KOPT-K1 (cell line): Measurements from ENCODE around the gene IRX4.
"Not testable (repeated sequence)": the region's sequence is repeated elsewhere in the genome, so short reads cannot be mapped to it uniquely, and the experiment has no call there.

Experiments used
- H3K27ac ChIP-seq: fragments of 200-600 bp; sonication (generic); 2 replicates; pipeline ENCODE4 v1.5.1; 2016; ENCODE audit warnings: antibody characterized with exemption, mild to moderate bottlenecking, low read depth, low read length; ENCODE audit not compliant: poor library complexity, severe bottlenecking
- H3K36me3 ChIP-seq: fragments of 200-600 bp; sonication (generic); 2 replicates; pipeline ENCODE4 v1.5.1; 2017; ENCODE audit warnings: antibody characterized with exemption, mild to moderate bottlenecking, low read length, moderate library complexity; ENCODE audit not compliant: insufficient read depth
- H3K9me3 ChIP-seq: fragments of 200-600 bp; sonication (generic); 2 replicates; pipeline ENCODE4 v1.5.1; 2017; ENCODE audit warnings: antibody characterized with exemption, low read length, mild to moderate bottlenecking; ENCODE audit not compliant: insufficient read depth, poor library complexity, severe bottlenecking

The IRX4 gene

DNA sequence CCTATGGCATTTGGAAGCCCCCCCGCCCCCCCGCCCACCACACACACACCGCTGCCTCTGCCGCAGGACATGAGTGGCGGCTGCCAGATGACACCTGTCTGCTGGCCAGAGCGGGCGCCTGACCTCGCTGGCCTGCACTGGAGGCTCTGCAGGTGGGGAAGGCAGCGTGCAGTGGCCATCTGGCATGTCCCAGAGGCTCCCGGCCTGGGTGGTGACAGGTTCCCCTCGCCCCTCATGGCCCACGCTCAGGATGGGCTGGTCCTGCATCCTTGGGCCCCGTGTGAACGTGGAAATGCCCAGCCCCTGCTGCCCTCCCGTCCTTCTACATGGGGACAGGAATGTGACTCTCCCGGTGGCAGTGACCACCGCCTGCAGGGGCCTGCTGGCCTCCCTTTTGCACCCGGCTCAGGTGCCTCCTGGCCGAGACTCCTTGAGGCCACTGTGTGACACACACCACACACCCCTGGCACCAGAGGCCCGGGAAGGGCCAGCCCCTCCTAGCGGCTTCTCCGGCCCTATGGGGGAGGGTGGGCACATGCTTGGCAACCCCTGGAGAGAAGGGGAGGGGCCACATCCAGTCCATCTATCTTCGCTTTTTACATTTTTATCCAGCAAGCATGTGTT lies 30.3 kb downstream of the IRX4 start:
- no peak overlapping the region for H3K27ac ChIP-seq
- no peaks in the 10 kb centered on the region for H3K9me3 ChIP-seq
- H3K36me3 ChIP-seq, result no peaks in the 10 kb centered on the region

DNA sequence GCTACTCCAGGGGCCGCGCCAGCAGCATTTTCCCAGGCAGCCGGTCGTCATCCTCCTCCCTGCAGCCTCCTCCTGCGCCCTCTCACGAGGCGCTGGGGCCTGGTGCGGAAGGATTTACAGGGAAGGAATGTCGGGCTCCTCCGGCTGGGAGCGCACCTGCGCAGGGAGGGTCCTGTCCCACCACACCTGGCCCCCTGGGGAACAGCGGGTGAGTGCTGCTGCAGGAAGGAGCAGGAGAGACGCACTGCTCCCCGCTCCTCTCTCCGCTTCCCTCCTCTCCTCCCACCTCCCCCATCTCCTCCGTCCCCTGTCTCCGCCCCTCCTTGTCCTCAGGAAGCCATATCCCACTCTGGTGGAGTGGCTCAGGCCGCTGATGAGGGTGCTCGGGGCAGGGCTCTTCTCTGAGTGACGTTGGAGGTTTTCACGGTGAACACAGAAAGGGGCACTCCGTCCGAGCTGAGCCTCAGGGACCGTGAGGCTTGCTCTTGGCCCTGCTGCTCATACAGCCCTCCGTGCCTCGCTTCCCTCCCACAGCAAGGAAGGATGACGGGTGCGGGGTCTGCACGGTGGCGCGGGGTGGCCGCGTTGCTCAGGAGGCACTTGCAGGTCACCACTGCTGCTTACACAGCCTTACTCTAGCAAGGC lies 31.3 kb downstream of the IRX4 start:
- Histone ChIP-seq H3K9me3 (no peaks in the 10 kb centered on the region), H3K36me3 (no peaks in the 10 kb centered on the region), H3K27ac (no peak overlapping the region)

DNA sequence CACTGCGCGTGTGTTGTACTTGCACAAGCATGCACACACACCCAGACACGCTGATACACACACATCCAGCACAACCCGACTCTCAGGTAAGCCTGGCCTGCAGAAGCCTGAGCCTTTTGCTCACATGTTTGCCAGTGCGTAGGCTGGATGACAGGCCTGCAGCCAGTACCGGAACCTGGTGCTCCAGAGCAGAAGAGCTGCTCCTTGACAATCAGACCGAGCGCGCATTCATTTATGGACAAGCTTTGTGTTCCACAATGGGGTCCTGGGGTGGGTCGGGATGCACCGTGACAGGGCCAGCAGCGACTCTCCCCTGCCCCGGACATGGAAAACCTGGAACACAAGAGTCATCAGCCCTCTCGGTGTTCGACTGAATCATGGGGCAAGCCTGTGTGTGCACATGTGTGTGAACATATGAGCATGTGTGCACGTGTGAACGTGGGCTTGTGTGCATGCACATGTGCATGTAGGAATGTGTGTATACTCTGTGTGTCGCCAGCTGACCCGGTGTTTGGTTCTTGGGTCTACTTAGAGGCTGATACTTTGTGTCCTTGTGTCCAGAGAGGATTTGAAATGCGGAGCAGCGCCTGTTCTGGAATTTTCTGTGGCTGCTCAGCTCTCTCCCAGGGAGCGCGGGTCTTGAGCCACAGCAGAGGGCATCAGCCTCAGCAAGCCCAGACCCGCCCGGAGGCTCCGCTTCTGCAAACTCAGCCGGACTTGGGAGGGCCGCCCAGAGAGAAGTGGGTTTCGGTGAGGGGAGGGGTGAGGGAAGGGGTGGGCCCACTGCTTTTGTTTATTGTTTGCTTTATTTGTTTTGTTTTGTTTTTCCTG lies 32.2 kb downstream of the IRX4 start:
- Histone ChIP-seq H3K9me3 (no peaks in the 10 kb centered on the region), H3K36me3 (no peaks in the 10 kb centered on the region), H3K27ac (no peak overlapping the region)

DNA sequence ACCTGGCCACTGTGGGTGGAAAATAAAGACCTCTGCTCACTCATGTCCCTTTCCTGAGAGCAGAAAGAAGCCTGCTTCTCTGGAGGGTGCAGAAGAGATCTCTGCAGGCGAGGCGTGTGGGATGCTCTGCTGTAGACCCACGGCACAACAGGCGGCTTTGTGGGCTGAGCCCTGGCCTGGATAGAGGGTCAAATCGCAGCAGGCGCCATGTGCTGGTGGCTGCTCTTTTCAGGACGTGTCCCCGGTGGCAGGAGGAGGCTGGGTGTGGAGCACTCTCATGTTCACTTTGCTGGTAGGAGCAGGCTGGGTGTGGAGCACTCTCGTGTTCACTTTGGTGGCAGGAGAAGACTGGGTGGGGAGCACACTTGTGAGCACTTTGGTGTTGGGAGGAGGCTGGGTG lies 35.1 kb downstream of the IRX4 start:
- no peak overlapping the region for H3K27ac ChIP-seq
- no peaks in the 10 kb centered on the region for H3K9me3 ChIP-seq
- H3K36me3 ChIP-seq, result no peaks in the 10 kb centered on the region

DNA sequence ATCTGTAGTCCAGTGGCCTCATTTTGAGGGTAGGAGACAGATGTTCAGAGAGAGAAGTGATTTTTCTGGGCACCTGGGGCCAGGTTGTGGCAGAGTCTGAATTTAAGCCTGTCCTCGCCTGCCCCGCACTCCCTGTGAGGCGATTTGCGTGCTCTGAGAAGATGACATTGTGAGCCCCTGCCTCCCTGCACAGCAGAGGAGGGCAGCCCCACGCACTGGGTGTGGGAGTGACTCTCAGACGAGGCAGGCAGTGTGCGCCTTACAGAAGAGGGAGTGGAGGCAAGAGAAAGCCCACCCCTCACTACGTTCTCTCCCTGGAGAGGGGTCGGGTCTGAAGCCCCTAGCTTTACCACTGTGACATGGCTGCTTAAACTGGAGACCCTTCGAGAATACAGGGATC lies 35.7 kb downstream of the IRX4 start:
- Histone ChIP-seq H3K36me3 (no peaks in the 10 kb centered on the region), H3K27ac (no peak overlapping the region), H3K9me3 (no peaks in the 10 kb centered on the region)

DNA sequence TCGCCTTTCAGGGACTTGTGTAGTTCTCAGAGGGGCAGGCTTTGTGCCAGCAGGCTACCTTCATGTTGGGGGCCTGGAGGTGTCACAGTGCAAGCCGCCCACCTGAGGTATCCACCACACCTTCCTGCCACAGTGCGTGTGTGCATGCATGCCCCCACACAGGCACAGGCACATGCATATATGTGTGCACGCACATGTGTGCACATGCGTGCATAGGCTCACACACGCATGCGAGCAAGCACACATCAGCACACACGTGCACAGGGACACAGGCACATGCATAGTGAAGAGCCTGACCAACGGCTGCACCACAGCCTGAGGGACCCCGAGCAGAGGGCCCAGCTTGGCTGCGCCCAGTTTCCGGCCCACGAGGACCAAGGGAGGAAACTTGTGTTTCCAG lies 36.1 kb downstream of the IRX4 start:
- Histone ChIP-seq H3K9me3 (no peaks in the 10 kb centered on the region), H3K27ac (no peak overlapping the region), H3K36me3 (no peaks in the 10 kb centered on the region)

DNA sequence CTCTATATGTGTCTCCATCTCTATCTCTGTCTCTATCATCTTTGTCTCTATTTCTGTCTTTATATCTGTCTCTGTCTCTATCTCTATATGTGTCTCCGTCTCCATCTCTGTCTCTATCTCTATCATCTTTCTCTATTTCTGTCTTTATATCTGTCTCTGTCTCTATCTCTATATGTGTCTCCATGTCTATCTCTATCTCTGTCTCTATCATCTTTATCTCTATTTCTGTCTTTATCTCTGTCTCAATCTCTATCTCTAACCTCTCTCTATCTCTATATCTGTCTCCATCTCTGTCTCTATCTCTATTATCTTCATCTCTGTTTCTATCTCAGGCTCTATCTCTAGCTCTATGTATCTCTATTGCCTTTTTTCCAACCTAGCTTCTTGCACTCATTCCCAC lies 37.0 kb downstream of the IRX4 start:
- H3K27ac ChIP-seq, result no peak overlapping the region
- H3K36me3 ChIP-seq, result no peaks in the 10 kb centered on the region
- no peaks in the 10 kb centered on the region for H3K9me3 ChIP-seq

DNA sequence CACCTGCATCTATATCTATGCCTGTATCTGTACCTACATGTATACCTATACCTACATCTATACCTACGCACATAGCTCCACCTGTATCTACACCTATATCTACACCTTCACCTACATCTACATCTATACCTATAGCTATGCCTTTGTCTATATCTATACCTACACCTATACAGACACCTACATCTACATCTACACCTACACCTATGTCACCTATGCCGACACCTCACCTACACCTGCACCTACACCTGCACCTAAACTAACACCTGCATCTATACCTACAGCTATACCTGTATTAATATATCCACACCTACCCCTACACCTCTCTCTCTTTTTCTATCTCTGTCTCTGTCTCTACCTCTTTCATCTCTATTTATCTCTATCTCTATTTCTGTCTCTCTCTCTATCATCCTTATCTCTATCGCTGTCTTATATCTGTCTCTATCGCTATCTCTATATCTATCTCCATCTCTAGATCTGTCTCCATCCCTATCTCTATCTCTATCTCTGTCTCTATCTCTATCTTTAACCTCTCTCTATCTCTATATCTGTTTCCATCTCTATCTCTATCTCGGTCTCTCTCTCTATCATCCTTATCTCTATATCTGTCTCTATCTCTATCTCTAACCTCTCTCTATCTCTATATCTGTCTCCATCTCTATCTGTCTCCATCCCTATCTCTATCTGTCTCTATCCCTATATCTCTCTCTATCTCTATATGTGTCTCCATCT lies 37.9 kb downstream of the IRX4 start:
- Histone ChIP-seq H3K9me3 (no peaks in the 10 kb centered on the region), H3K36me3 (no peaks in the 10 kb centered on the region)

DNA sequence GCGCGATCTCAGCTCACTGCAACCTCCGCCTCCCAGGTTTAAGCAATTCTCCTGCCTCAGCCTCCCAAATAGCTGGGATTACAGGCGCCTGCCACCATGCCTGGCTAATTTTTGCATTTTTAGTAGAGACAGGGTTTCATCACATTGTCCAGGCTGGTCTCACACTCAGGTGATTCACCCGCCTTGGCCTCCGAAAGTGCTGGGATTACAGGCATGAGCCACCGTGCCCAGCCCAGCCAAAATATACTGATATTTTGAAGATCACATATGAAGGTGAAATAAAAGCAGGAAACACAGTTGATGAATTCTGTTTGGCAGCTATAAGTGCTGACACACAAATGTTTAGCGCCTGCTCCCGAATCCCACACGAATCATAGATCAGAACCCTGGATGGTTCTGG lies 39.0 kb downstream of the IRX4 start:
- not testable (repeated sequence) for H3K9me3 ChIP-seq, H3K27ac ChIP-seq, H3K36me3 ChIP-seq

More for the DNA sequence above, 37.9 kb downstream of the IRX4 start:
- no peak overlapping the region for H3K27ac ChIP-seq

DNA sequence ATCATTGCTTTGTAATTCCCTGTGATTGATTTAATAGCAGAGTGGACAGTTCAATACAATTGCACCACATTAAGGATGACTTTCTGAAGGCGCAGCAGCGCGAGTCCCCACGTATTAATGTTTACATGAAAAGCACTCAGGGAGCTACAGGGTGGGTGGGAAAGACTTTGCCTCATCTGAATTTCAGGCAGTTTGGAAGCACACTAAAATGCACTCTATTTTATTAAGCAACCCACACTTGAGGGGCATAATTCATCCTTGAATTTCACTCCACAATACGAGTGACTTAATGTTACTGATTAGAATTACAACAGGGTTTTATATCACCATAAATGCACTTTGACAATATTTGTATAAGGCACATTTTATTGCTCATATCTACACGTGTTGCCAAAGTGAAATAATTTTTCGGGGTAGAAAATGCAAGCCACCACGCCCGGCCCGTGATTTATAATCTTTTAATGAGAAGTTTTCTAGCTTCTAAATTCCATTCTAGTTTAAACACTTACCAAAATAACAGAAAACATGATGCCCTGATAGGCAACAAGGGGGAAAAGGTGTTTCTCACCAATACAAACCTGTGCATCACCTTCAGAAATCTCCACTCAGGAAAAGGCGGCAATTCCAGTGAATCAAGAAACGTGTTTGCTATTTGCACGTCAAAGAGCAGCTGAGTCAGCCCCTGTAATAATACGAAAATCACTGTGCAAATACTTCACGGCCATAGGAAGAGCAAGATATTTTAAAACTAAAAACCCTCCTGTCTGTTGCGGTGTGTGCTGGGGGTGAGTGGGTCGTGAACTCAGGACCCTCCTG lies 40.5 kb downstream of the IRX4 start:
- Histone ChIP-seq H3K9me3 (no peaks in the 10 kb centered on the region), H3K27ac (no peak overlapping the region)

DNA sequence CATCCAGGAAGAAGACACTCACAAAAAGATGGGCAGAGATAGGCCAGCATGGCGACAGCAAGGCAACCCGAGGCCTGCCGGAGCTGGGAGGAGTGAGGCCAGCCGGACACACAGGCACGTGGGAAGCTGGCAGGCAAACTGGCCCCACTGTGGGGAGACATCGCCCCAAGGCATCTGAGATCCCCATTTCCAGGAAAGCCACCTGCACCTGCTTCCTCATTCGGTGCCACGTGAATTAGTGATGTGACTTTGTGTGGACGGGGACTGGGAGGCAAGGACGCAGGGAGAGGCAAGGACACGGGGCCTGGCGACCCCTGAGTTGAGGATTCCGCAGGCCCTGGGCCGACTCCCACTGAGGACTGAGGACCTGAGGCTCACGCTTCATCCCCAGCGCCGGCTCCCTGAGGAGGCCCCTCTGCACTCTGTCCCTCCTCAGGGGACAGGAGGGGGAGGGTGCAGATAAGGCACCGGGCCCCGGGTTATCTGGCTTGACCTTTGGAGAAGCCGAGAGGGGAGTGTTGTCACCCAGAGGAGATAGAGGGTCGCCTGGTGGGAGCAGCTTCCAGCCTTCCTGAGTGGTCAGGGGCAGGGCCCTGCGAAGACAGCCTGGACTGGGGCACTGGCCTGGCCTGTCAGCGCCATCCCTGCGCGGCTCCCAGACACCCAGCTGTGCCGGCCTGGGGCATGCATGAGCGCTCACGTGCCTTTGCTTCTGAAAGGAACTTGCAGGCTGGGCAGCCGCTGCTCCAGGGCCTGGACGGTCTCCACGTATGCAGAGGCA lies 41.8 kb downstream of the IRX4 start:
- no peaks in the 10 kb centered on the region for H3K9me3 ChIP-seq
- no peaks in the 10 kb centered on the region for H3K36me3 ChIP-seq
- H3K27ac ChIP-seq, result no peak overlapping the region

More for the DNA sequence above, 40.5 kb downstream of the IRX4 start:
- H3K36me3 ChIP-seq, result no peaks in the 10 kb centered on the region

DNA sequence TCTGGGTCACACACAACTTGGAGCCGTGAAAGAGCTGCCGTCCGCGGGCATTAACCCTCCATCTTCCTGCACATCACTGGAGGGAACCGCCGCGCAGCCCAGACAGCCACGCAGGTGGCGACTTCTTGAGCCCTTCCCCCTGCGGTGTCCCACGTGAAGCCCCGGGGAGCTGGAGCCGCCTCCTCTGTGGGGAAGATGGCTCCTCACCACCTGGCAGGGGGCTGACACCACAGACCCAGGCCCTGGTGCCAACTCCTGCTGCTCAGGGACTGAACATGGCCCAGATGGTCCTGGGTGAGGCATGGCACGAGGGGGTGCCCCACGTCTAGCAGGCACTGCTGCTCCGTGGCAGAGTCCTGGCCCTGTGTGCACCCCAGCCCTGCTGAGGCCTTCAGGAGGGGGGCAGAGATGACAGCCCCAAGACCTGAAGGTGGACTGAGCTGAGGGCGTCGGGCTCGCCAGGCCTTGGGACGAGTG lies 42.6 kb downstream of the IRX4 start:
- H3K36me3 ChIP-seq, result no peaks in the 10 kb centered on the region
- H3K9me3 ChIP-seq, result no peaks in the 10 kb centered on the region
- H3K27ac ChIP-seq, result no peak overlapping the region

DNA sequence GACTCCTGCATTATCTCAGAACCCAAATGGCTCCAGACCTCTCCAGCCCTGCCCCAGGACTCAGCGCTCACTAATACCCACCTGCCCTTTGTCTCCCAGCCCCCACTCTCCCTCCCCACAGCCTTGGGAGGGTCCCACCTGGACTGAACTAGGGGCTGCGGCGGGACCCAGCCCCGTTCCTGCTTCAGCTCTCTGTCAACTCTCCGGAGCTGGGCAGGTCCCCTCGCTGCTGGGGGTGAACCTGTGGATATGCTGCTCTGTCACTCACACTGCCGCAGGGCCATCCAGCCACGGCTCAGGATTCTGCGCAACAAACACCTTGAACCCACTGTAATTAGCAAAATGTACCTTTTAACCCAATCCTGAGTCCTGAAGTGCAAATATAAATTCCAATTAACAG lies 44.7 kb downstream of the IRX4 start:
- Histone ChIP-seq H3K36me3 (no peaks in the 10 kb centered on the region), H3K27ac (no peak overlapping the region), H3K9me3 (no peaks in the 10 kb centered on the region)
